HEK293T (cell line): ENCODE data around the gene CDCA5.

ENCODE experiments used
- BHLHE40 ChIP-seq: fragments of 450-650 bp; IDR thresholded peaks from 2 replicates; pipeline ENCODE4 v1.6.1; 2016; ENCODE audit warnings: mild to moderate bottlenecking, moderate library complexity, borderline replicate concordance
- ELF4 ChIP-seq: fragments of 450-650 bp; IDR thresholded peaks from 2 replicates; pipeline ENCODE4 v1.6.1; 2017; ENCODE audit warnings: antibody characterized with exemption
- FOXA1 ChIP-seq: fragments of 450-650 bp; IDR thresholded peaks from 2 replicates; pipeline ENCODE4 v1.6.1; 2016; ENCODE audit warnings: mild to moderate bottlenecking
- FOXM1 ChIP-seq: fragments of 450-650 bp; IDR thresholded peaks from 2 replicates; pipeline ENCODE4 v1.6.1; 2017; ENCODE audit warnings: mild to moderate bottlenecking, borderline replicate concordance
- SP1 ChIP-seq: fragments of 450-650 bp; IDR thresholded peaks from 2 replicates; pipeline ENCODE4 v1.6.1; 2017

DNA sequence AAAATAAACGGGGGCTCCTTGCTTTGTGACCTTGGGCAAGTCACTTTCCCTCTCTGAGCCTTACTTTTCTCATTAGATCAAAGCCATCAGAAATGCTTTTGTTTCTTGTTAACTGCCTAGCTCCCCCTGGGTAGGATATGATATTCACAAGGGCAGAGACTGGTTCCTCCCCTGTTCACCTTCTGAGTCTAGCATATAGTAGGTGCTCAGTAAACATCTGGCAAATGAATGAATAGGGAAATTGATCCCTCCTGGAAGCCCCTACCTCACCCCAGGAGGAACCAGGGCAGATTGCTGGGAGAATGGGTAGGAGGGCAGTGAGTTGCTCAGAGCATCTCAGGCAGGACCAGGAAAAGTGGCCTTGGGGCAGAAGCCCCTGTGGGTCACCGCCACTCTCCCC lies 49.4 kb downstream of the CDCA5 start:
- TF ChIP-seq SP1 (no peak), FOXA1 (no peak), FOXM1 (no peak), BHLHE40 (no peak), ELF4 (no peak)
